Measurements from ENCODE around the gene DGKK.

The DGKK gene

DNA sequence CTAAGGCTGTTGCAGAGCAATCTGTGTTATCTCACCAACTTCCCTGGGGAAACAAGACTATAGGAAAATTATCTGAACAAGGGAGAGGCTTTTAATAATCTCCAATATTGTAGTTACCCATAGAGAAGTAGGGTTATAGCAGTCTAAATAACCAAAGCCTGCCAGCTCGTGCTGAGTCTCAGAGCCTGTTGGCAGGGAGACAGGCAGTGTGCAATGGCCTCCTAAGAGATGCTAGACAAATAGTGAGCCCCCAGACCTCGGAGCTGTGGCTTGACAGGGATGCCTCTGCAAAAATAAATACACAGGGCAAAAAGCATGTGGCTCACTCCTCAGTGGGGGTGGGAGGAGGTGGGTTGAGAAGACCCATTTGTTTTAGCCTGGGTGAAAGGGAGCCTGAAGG is 76.7 kb downstream of the DGKK start:
- ATAC-seq, result no peak
- TF ChIP-seq, protein P1, sequence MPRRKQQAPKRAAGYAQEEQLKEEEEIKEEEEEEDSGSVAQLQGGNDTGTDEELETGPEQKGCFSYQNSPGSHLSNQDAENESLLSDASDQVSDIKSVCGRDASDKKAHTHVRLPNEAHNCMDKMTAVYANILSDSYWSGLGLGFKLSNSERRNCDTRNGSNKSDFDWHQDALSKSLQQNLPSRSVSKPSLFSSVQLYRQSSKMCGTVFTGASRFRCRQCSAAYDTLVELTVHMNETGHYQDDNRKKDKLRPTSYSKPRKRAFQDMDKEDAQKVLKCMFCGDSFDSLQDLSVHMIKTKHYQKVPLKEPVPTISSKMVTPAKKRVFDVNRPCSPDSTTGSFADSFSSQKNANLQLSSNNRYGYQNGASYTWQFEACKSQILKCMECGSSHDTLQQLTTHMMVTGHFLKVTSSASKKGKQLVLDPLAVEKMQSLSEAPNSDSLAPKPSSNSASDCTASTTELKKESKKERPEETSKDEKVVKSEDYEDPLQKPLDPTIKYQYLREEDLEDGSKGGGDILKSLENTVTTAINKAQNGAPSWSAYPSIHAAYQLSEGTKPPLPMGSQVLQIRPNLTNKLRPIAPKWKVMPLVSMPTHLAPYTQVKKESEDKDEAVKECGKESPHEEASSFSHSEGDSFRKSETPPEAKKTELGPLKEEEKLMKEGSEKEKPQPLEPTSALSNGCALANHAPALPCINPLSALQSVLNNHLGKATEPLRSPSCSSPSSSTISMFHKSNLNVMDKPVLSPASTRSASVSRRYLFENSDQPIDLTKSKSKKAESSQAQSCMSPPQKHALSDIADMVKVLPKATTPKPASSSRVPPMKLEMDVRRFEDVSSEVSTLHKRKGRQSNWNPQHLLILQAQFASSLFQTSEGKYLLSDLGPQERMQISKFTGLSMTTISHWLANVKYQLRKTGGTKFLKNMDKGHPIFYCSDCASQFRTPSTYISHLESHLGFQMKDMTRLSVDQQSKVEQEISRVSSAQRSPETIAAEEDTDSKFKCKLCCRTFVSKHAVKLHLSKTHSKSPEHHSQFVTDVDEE (CRISPR knock-in tag; IDR thresholded peaks at IDR 0.05), result no peak
- no peak for TF ChIP-seq TOX (CRISPR knock-in tag; IDR thresholded peaks at IDR 0.05; ENCODE audit: borderline replicate concordance)
- TF ChIP-seq BACH2 (CRISPR knock-in tag; IDR thresholded peaks at IDR 0.05; ENCODE audit: borderline replicate concordance), result no peak

DNA sequence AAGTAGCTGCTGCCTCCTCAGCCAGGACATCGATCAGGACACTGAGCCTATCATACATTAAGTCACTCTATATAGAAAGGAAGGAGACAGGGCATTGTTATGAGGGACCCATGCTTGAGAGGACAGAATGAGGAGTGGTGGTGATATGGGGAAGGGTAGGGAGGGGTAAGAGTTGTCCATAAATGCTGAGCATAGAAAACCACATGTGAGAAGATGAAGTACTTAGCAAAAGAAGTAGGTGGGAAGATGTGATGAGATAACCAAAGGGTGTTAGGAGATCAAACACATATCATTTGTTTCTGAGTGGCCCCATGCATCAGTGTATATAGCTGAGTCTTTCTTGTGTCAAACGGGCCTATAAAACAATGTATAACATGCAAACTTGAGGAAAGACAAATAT is 84.1 kb downstream of the DGKK start:
- no peak for ATAC-seq

DNA sequence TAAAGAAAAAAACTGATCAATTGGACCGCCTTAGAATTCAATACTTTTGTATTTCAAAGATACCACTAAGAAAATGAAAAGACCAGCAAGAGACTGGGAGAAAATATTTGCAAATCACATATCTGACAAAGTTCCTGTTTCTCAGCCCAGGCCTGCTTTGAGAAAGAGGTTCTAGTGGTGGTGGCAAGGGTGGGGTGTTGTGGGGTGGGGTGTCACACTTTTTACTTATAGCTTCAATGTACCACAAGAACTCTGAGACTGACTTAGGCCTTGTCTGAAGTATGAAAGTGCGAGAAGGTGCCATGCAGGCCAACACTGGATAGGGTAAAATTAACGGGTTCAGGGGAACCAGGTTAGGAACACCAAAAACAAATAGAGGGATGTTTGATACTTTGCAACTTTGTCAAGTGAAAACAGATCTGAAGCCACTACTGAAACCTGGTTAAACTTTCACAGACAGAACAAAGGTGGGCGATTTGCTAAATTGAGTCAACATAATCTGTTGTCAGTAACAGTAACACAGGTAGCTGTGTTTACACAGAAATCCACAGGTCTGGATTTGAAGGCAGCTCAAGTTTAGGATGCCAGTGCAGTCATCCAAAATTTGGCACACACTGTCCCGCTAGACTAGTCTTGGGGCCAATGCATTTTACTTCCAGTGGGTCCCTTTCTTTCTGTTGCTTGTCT is 88.8 kb downstream of the DGKK start:
- no peak for TF ChIP-seq TOX (CRISPR knock-in tag; IDR thresholded peaks at IDR 0.05; ENCODE audit: borderline replicate concordance)
- TF ChIP-seq, protein P2, sequence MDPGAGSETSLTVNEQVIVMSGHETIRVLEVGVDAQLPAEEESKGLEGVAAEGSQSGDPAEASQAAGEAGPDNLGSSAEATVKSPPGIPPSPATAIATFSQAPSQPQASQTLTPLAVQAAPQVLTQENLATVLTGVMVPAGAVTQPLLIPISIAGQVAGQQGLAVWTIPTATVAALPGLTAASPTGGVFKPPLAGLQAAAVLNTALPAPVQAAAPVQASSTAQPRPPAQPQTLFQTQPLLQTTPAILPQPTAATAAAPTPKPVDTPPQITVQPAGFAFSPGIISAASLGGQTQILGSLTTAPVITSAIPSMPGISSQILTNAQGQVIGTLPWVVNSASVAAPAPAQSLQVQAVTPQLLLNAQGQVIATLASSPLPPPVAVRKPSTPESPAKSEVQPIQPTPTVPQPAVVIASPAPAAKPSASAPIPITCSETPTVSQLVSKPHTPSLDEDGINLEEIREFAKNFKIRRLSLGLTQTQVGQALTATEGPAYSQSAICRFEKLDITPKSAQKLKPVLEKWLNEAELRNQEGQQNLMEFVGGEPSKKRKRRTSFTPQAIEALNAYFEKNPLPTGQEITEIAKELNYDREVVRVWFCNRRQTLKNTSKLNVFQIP (CRISPR knock-in tag; IDR thresholded peaks at IDR 0.05; ENCODE audit: borderline replicate concordance, low read depth), result no peak
- TF ChIP-seq BACH2 (CRISPR knock-in tag; IDR thresholded peaks at IDR 0.05; ENCODE audit: borderline replicate concordance), result no peak
- no peak for TF ChIP-seq ZC3H10 (CRISPR knock-in tag; IDR thresholded peaks at IDR 0.05)
- no peak for TF ChIP-seq ISL1 (CRISPR knock-in tag; IDR thresholded peaks at IDR 0.05)
- TF ChIP-seq, protein P3, sequence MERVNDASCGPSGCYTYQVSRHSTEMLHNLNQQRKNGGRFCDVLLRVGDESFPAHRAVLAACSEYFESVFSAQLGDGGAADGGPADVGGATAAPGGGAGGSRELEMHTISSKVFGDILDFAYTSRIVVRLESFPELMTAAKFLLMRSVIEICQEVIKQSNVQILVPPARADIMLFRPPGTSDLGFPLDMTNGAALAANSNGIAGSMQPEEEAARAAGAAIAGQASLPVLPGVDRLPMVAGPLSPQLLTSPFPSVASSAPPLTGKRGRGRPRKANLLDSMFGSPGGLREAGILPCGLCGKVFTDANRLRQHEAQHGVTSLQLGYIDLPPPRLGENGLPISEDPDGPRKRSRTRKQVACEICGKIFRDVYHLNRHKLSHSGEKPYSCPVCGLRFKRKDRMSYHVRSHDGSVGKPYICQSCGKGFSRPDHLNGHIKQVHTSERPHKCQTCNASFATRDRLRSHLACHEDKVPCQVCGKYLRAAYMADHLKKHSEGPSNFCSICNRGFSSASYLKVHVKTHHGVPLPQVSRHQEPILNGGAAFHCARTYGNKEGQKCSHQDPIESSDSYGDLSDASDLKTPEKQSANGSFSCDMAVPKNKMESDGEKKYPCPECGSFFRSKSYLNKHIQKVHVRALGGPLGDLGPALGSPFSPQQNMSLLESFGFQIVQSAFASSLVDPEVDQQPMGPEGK (CRISPR knock-in tag; IDR thresholded peaks at IDR 0.05; ENCODE audit: borderline replicate concordance), result no peak
- no peak for TF ChIP-seq CSDC2 (CRISPR knock-in tag; IDR thresholded peaks at IDR 0.05)
- TF ChIP-seq PPARA (CRISPR knock-in tag; IDR thresholded peaks at IDR 0.05; ENCODE audit: borderline replicate concordance), result no peak
- ATAC-seq, result no peak

More for the DNA sequence above, 84.1 kb downstream of the DGKK start:
- TF ChIP-seq RARB (CRISPR knock-in tag; IDR thresholded peaks at IDR 0.05) (no peak), ZNF565 (CRISPR knock-in tag; conservative IDR thresholded peaks at IDR 0.05; ENCODE audit: low read depth) (no peak), PPARA (CRISPR knock-in tag; IDR thresholded peaks at IDR 0.05; ENCODE audit: borderline replicate concordance) (no peak), TCF4 (CRISPR knock-in tag; IDR thresholded peaks at IDR 0.05; ENCODE audit: borderline replicate concordance) (no peak), ZNF8 (CRISPR knock-in tag; IDR thresholded peaks at IDR 0.05) (no peak), ZNF70 (CRISPR knock-in tag; IDR thresholded peaks at IDR 0.05) (no peak), ARNTL (CRISPR knock-in tag; IDR thresholded peaks at IDR 0.05; ENCODE audit: borderline replicate concordance, low read depth) (no peak)
- TF ChIP-seq, protein P2 (CRISPR knock-in tag; IDR thresholded peaks at IDR 0.05; ENCODE audit: borderline replicate concordance, low read depth), result no peak
- TF ChIP-seq, protein P4, sequence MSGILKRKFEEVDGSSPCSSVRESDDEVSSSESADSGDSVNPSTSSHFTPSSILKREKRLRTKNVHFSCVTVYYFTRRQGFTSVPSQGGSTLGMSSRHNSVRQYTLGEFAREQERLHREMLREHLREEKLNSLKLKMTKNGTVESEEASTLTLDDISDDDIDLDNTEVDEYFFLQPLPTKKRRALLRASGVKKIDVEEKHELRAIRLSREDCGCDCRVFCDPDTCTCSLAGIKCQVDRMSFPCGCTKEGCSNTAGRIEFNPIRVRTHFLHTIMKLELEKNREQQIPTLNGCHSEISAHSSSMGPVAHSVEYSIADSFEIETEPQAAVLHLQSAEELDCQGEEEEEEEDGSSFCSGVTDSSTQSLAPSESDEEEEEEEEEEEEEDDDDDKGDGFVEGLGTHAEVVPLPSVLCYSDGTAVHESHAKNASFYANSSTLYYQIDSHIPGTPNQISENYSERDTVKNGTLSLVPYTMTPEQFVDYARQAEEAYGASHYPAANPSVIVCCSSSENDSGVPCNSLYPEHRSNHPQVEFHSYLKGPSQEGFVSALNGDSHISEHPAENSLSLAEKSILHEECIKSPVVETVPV (CRISPR knock-in tag; IDR thresholded peaks at IDR 0.05), result no peak

Measured in SK-N-SH treated with all-trans-retinoic acid at 6 μM for 48 hours (cell line).